HEK293T (cell line): ENCODE data around the gene KDM1B.
"Not testable (repeated sequence)": the region's sequence is repeated elsewhere in the genome, so short reads cannot be mapped to it uniquely, and the experiment has no call there.

Source experiments
- CTCF ChIA-PET: fragments of 350-600 bp; formaldehyde crosslinking; extraction: SDS; loops from one replicate; lab custom pipeline; 2021; ENCODE audit warnings: antibody characterized with exemption, inconsistent platforms; lab: Yijun Ruan, JAX
- POLR2A ChIA-PET: fragments of 350-600 bp; formaldehyde crosslinking; extraction: SDS; loops from one replicate; lab custom pipeline; 2020; ENCODE audit warnings: antibody characterized with exemption, inconsistent platforms; lab: Yijun Ruan, JAX
- DNase-seq: peaks from one replicate; pipeline ENCODE4 v3.0.0; 2012; ENCODE audit warnings: mixed read lengths; ENCODE audit errors: extremely low spot score
- ARNT ChIP-seq: fragments of 450-650 bp; IDR thresholded peaks from 2 replicates; pipeline ENCODE4 v1.6.1; 2017; ENCODE audit warnings: mild to moderate bottlenecking
- BHLHE40 ChIP-seq: fragments of 450-650 bp; IDR thresholded peaks from 2 replicates; pipeline ENCODE4 v1.6.1; 2016; ENCODE audit warnings: mild to moderate bottlenecking, moderate library complexity, borderline replicate concordance
- CTBP1 ChIP-seq: fragments of 450-650 bp; IDR thresholded peaks from 2 replicates; pipeline ENCODE4 v1.6.1; 2016; ENCODE audit warnings: borderline replicate concordance
- ELF4 ChIP-seq: fragments of 450-650 bp; IDR thresholded peaks from 2 replicates; pipeline ENCODE4 v1.6.1; 2017; ENCODE audit warnings: antibody characterized with exemption
- FOXA1 ChIP-seq: fragments of 450-650 bp; IDR thresholded peaks from 2 replicates; pipeline ENCODE4 v1.6.1; 2016; ENCODE audit warnings: mild to moderate bottlenecking
- FOXK2 ChIP-seq: fragments of 450-650 bp; IDR thresholded peaks from 2 replicates; pipeline ENCODE4 v1.6.1; 2016; ENCODE audit warnings: mild to moderate bottlenecking
- FOXM1 ChIP-seq: fragments of 450-650 bp; IDR thresholded peaks from 2 replicates; pipeline ENCODE4 v1.6.1; 2017; ENCODE audit warnings: mild to moderate bottlenecking, borderline replicate concordance
- HDGF ChIP-seq: fragments of 450-650 bp; IDR thresholded peaks from 2 replicates; pipeline ENCODE4 v1.6.1; 2017; ENCODE audit warnings: antibody characterized with exemption, borderline replicate concordance
- L3MBTL2 ChIP-seq: fragments of 450-650 bp; conservative IDR thresholded peaks from 2 replicates; pipeline ENCODE4 v1.6.1; 2016; ENCODE audit warnings: mild to moderate bottlenecking
- LEF1 ChIP-seq: fragments of 450-650 bp; IDR thresholded peaks from 2 replicates; pipeline ENCODE4 v1.6.1; 2017; ENCODE audit warnings: mild to moderate bottlenecking, borderline replicate concordance
- NFRKB ChIP-seq: fragments of 450-650 bp; IDR thresholded peaks from 2 replicates; pipeline ENCODE4 v1.6.1; 2016; ENCODE audit warnings: mild to moderate bottlenecking, moderate library complexity
- PKNOX1 ChIP-seq: fragments of 450-650 bp; IDR thresholded peaks from 2 replicates; pipeline ENCODE4 v1.6.1; 2016
- SP1 ChIP-seq: fragments of 450-650 bp; IDR thresholded peaks from 2 replicates; pipeline ENCODE4 v1.6.1; 2017
- SUZ12 ChIP-seq: fragments of 450-650 bp; IDR thresholded peaks from 2 replicates; pipeline ENCODE4 v1.6.1; 2016; ENCODE audit warnings: mild to moderate bottlenecking
- TARDBP ChIP-seq: fragments of 450-650 bp; IDR thresholded peaks from 2 replicates; pipeline ENCODE4 v1.6.1; 2016
- ZNF384 ChIP-seq: fragments of 450-650 bp; IDR thresholded peaks from 2 replicates; pipeline ENCODE4 v1.6.1; 2016

The KDM1B gene

GRCh38 chr6:18219591-18219990, 64.4 kb downstream of the KDM1B start:
- POLR2A ChIA-PET, result no interaction called here
- CTCF ChIA-PET, result no interaction called here
- DNase-seq, result no peak
- TF ChIP-seq ELF4 (no peak), ARNT (no peak), HDGF (no peak), L3MBTL2 (no peak), FOXA1 (no peak), CTBP1 (no peak), SUZ12 (no peak), SP1 (no peak), LEF1 (no peak), BHLHE40 (no peak), NFRKB (no peak), FOXK2 (no peak), PKNOX1 (no peak), FOXM1 (no peak)

- ChIA-PET CTCF (no interaction called here), POLR2A (no interaction called here)
- TF ChIP-seq FOXK2 (no peak), BHLHE40 (no peak), PKNOX1 (no peak), LEF1 (no peak), FOXM1 (no peak), TARDBP (no peak), ELF4 (no peak), L3MBTL2 (no peak), FOXA1 (no peak), CTBP1 (no peak), ZNF384 (no peak), NFRKB (no peak), HDGF (no peak)
- DNase-seq, result no peak
Measured at GRCh38 chr6:18221288-18221615, 66.0 kb downstream of the KDM1B start.

- CTCF ChIA-PET, DNase-seq, POLR2A ChIA-PET: not testable (repeated sequence)
Measured at GRCh38 chr6:18226451-18227105, 71.4 kb downstream of the KDM1B start.

- CTCF ChIA-PET, DNase-seq, POLR2A ChIA-PET: not testable (repeated sequence)
Measured at GRCh38 chr6:18227166-18227565, 71.9 kb downstream of the KDM1B start.

- POLR2A ChIA-PET, DNase-seq: not testable (repeated sequence)
- CTCF ChIA-PET, result interaction anchor here (0.6 kb wide), 1 partner anchor 1530 kb away, joined by 4 read pairs; no protein-coding TSS in a partner anchor
Measured at GRCh38 chr6:18228590-18228989, 73.4 kb downstream of the KDM1B start.

- POLR2A ChIA-PET, DNase-seq, CTCF ChIA-PET: not testable (repeated sequence)
Measured at GRCh38 chr6:18231856-18232255, 76.6 kb downstream of the KDM1B start.

GRCh38 chr6:18233770-18234169, 78.5 kb downstream of the KDM1B start:
- CTCF ChIA-PET, POLR2A ChIA-PET: not testable (repeated sequence)

GRCh38 chr6:18234564-18234963, 79.3 kb downstream of the KDM1B start:
- TF ChIP-seq NFRKB (no peak), SP1 (no peak), TARDBP (no peak), LEF1 (no peak), SUZ12 (no peak), HDGF (no peak), FOXK2 (no peak), ZNF384 (no peak), L3MBTL2 (no peak), ARNT (no peak), BHLHE40 (no peak), FOXA1 (no peak), ELF4 (no peak), PKNOX1 (no peak)
- no peak for DNase-seq
- POLR2A ChIA-PET, result no interaction called here
- CTCF ChIA-PET, result no interaction called here

More at GRCh38 chr6:18233770-18234169, 78.5 kb downstream of the KDM1B start:
- DNase-seq, result not testable (repeated sequence)
